ENCODE data around the gene CRABP2. TPM values are rescaled to one million over a fixed set of nuclear protein-coding genes. Genes with fewer than 3 reads are reported as not detected.

Gene CRABP2
- total and polyA plus RNA-seq, 2 of the 13 experiments (the other 11 are each of a cell fraction or from before 2014, with no cell fraction given) = 0.40 to 0.60 TPM

DNA sequence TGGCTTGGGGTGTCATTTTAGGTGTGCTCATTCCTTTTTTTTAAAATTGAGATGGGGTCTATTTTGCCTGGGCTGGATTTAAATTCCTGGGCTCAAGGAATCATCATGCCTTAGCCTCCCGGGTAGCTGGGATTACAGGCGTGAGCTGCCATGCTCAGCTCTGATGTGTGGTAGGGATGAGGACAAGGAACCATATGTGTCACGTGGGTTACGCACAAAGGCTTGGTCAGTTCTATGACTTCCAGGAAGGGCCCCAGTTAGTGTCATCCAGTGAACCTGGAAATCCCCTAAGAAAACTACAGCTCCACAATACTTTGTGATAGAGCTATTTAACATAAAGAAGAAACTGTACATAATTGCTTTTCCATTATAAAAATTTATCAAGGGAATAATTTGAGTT lies 16.2 kb upstream of the CRABP2 start:
- BruUV-seq (replicated peaks) = no TSS peak
- no peak for FAIRE-seq
- ATAC-seq = no peak

More for the DNA sequence above, 16.2 kb upstream of the CRABP2 start:
- H3K27ac ChIP-seq (ENCODE audit: extremely low read length, insufficient read depth, low read length) = no peak overlapping the region
- H3K4me2 ChIP-seq (ENCODE audit: low read depth, low read length) = no peak overlapping the region
- H2AFZ ChIP-seq (ENCODE audit: low read length) = no peak overlapping the region
- peaks cover 25% of the 10 kb centered on the region for H3K4me1 ChIP-seq (ENCODE audit: insufficient read depth, low read length)
- H3K27me3 ChIP-seq (ENCODE audit: control insufficient read depth in 1 of 2, insufficient read depth in 2 of 2, low read length in 2 of 2) = no peaks in the 10 kb centered on the region
- intact Hi-C loops (cut with micrococcal nuclease; ENCODE audit: unreplicated experiment) (loop anchor here (10.0 kb wide), 1 partner anchor 57 kb away; no protein-coding TSS in a partner anchor), in situ Hi-C loops (cut with HindIII; ENCODE audit: extremely low pct_ligation_motif_present, low pct_unique_long_range_greater_than_20kb) (no loop called here)
- H4K20me1 ChIP-seq (ENCODE audit: insufficient read depth, low read length) = peaks cover 17% of the 10 kb centered on the region
- DNase-seq (ENCODE audit: low spot score) = no peak
- TF ChIP-seq DNMT1 (CRISPR knock-in tag; IDR thresholded peaks at IDR 0.05) = no peak
- TF ChIP-seq RCOR2 (CRISPR knock-in tag; IDR thresholded peaks at IDR 0.05) = no peak
- TF ChIP-seq RFXAP (CRISPR knock-in tag; IDR thresholded peaks at IDR 0.05; ENCODE audit: borderline replicate concordance) = no peak
- no peak for TF ChIP-seq ARID5B (CRISPR knock-in tag; IDR thresholded peaks at IDR 0.05)
- no peak for TF ChIP-seq MED13 (CRISPR knock-in tag; IDR thresholded peaks at IDR 0.05)
- TF ChIP-seq CBX2 (IDR thresholded peaks at IDR 0.05; ENCODE audit: low read depth, low read length) = no peak
- no peak for TF ChIP-seq CBX2 (CRISPR knock-in tag; IDR thresholded peaks at IDR 0.05; ENCODE audit: low read depth)
- no peak for TF ChIP-seq IRX3 (CRISPR knock-in tag; IDR thresholded peaks at IDR 0.05; ENCODE audit: borderline replicate concordance, low read depth)
- POLR2A ChIA-PET = interaction anchor here (0.9 kb wide), 1 partner anchor 15 kb away, joined by 3 read pairs; no protein-coding TSS in a partner anchor
- H3K79me2 ChIP-seq (ENCODE audit: insufficient read depth, low read length) = peaks cover 30% of the 10 kb centered on the region
- H3K4me3 ChIP-seq (replicated peaks in 1 of 3; ENCODE audit: insufficient read depth in 1 of 3, low read depth in 2 of 3, low read length in 3 of 3) = no peak overlapping the region
- CTCF ChIA-PET (ENCODE audit: low intra/inter-chr PET ratio, low total read pairs) = no interaction called here
- WGBS (ENCODE audit: low lambda C conversion rate) = 100% methylated on average over 4 of the region's 4 CpGs
- peaks cover 14 to 35% of the 10 kb centered on the region in 2 experiments for H3K36me3 ChIP-seq (replicated peaks in 1 of 2; ENCODE audit: control insufficient read depth in 1 of 2, insufficient read depth in 2 of 2, low read length in 2 of 2)
- no peak overlapping the region for H3K9ac ChIP-seq (ENCODE audit: insufficient read depth, low read depth, low read length)
- H3K9me3 ChIP-seq (ENCODE audit: low read length) = no peaks in the 10 kb centered on the region
